IPS-20b (cell line): ENCODE measurements around the gene RNGTT.
A peak's percentile ranks its signal among the peaks of the same experiment; 100 is the strongest.
"Not testable (repeated sequence)": the region's sequence is repeated elsewhere in the genome, so short reads cannot be mapped to it uniquely, and the experiment has no call there.

ENCODE experiments used
- H3K27ac ChIP-seq: one replicate; pipeline ENCODE4 v1.5.1; 2013; ENCODE audit warnings: low read length
- H3K27me3 ChIP-seq: 2 replicates; pipeline ENCODE4 v1.6.1; 2013; ENCODE audit warnings: mild to moderate bottlenecking, low read length, inconsistent platforms; ENCODE audit not compliant: insufficient read depth
- H3K36me3 ChIP-seq: 2 replicates; pipeline ENCODE4 v1.6.1; 2013; ENCODE audit warnings: low read depth, mild to moderate bottlenecking, inconsistent platforms, low read length, moderate library complexity; ENCODE audit not compliant: insufficient read depth
- H3K4me1 ChIP-seq: 2 replicates; pipeline ENCODE4 v1.6.1; 2013; ENCODE audit warnings: mild to moderate bottlenecking, control low read depth, inconsistent platforms, low read length, moderate library complexity; ENCODE audit not compliant: insufficient read depth
- H3K4me3 ChIP-seq: 2 replicates; pipeline ENCODE4 v1.5.1; 2013; ENCODE audit warnings: mild to moderate bottlenecking, low read length, inconsistent platforms
- H3K9ac ChIP-seq: 2 replicates; pipeline ENCODE4 v1.6.1; 2013; ENCODE audit warnings: low read depth, mild to moderate bottlenecking, inconsistent platforms, low read length, moderate library complexity
- H3K9me3 ChIP-seq: 2 replicates; pipeline ENCODE4 v1.6.1; 2013; ENCODE audit warnings: mild to moderate bottlenecking, low read depth, low read length, inconsistent platforms; ENCODE audit not compliant: insufficient read depth

Gene RNGTT

DNA sequence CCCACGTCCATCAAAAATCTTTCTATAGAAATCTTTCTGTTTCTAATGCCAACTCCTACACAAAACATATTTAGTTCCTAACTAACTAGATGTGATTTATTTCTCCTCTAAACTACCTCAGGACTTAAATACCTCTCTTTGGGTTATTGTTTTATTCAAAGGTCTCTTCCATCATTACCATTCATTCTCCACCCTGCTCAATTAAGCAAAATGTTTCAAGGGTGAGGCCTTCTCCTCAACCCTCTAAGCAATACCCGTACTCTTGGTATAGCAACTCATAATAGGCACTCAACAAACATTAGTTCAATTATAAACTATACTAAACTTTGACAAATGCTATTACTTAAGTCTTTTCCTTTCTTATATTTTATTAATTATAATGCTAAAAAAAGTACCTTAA lies 111.4 kb downstream of the RNGTT start:
- Histone ChIP-seq H3K36me3 (no peaks in the 10 kb centered on the region), H3K4me3 (no peak overlapping the region), H3K9me3 (no peaks in the 10 kb centered on the region), H3K9ac (no peak overlapping the region), H3K27me3 (no peaks in the 10 kb centered on the region), H3K4me1 (no peaks in the 10 kb centered on the region), H3K27ac (no peak overlapping the region)

DNA sequence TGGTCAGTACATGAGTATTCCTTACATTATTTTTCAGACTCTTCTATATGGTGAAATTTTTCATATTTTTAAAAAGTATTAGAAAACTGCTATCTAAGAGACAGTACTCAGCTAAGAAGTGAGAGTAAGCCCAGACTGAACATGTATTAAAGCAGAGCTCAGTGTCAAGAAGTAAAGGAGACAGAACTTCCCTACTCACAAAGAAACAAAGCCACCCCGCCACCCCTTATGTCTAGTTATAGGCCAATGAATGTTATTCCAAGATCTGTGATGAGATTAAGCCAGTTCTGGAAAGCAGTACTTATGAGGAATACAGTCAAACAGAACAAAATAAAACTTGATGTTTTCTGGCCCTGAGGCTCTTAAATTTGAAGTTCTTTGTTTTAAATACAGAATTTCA lies 114.5 kb downstream of the RNGTT start:
- no peaks in the 10 kb centered on the region for H3K9me3 ChIP-seq
- no peaks in the 10 kb centered on the region for H3K4me1 ChIP-seq
- H3K4me3 ChIP-seq, result no peak overlapping the region
- no peaks in the 10 kb centered on the region for H3K27me3 ChIP-seq
- no peak overlapping the region for H3K27ac ChIP-seq
- H3K9ac ChIP-seq, result no peak overlapping the region
- peaks cover 6% of the 10 kb centered on the region; the same call in 1 of the 2 replicates for H3K36me3 ChIP-seq

DNA sequence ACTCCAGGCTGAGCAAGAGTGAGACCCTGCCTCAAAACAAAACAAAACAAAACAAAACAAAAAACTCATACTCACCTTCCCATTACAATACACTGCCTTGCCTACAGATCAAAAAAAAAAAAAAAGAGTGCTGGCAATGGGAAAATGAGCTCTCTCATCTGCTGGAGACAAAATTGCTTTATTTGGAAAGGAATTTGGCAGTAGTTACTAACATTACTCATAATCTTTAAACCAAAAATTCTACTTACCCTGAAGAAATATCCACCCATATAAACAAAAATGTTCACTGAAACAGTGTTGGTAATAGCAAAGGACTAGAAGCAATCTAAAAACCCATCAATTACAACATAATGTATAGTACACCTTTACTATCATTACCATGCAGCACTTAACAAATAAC lies 120.4 kb downstream of the RNGTT start:
- Histone ChIP-seq H3K4me1 (no peaks in the 10 kb centered on the region), H3K27me3 (no peaks in the 10 kb centered on the region), H3K9ac (no peak overlapping the region), H3K4me3 (no peak overlapping the region), H3K36me3 (peaks cover 11% of the 10 kb centered on the region; the same call in 1 of the 2 replicates), H3K27ac (no peak overlapping the region), H3K9me3 (no peaks in the 10 kb centered on the region)

DNA sequence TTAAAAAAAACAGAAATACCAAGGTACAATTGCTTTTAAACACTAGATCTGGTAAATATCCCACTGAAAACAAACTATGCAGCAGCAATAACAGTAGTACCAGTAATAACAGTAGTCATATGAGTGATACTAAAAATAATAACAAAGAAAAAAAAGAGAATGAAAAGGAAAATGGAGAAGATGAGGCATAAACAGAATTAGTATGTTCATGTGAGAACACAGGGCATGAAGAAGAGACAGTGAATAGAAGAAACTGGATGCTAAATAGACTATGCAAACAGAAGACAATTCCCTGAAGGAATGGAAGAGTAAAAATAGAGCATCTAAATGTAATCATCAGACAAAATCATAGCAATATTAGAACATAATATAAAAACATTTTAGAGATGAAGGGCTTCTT lies 121.1 kb downstream of the RNGTT start:
- peaks cover 11% of the 10 kb centered on the region; the same call in 1 of the 2 replicates for H3K36me3 ChIP-seq
- H3K27ac ChIP-seq, result no peak overlapping the region
- H3K4me1 ChIP-seq, result no peaks in the 10 kb centered on the region
- H3K9ac ChIP-seq, result no peak overlapping the region
- no peaks in the 10 kb centered on the region for H3K9me3 ChIP-seq
- no peak overlapping the region for H3K4me3 ChIP-seq
- H3K27me3 ChIP-seq, result no peaks in the 10 kb centered on the region

DNA sequence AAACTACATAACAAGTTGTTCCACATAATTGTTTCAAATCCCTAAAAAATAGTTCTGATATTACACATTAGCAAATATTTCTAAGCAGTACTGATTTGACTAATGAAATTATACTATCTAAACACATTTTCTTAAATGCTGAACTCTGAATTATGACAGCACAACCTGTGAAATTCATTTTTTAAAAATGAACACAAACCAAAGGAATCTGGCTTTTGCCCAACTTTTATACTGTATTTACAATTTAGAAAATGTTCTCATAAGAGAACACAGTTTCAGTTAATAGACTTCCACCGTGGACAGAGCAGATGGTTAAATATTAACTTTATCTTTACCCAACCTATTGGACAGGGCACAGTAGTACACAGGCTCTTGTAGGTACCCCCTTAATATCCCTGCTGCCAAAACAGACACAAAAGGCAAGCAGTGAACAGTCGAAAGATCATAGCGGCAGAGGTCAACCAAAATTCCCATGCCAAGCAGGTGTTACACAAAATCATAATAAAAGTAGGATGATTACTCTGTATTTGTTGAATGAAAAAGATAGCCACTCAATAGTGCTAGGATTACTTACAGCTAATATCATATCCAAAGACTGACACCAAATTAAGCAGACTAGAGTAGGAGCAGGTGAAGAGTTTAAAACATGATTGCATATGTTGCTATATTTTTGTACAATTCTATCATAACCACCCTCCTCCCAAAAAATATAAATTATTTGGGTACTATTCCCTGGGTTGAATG lies 122.5 kb downstream of the RNGTT start:
- Histone ChIP-seq H3K27me3 (no peaks in the 10 kb centered on the region), H3K9me3 (no peaks in the 10 kb centered on the region), H3K27ac (no peak overlapping the region), H3K9ac (no peak overlapping the region), H3K4me1 (no peaks in the 10 kb centered on the region), H3K36me3 (peaks cover 11% of the 10 kb centered on the region; the same call in 1 of the 2 replicates), H3K4me3 (no peak overlapping the region)

DNA sequence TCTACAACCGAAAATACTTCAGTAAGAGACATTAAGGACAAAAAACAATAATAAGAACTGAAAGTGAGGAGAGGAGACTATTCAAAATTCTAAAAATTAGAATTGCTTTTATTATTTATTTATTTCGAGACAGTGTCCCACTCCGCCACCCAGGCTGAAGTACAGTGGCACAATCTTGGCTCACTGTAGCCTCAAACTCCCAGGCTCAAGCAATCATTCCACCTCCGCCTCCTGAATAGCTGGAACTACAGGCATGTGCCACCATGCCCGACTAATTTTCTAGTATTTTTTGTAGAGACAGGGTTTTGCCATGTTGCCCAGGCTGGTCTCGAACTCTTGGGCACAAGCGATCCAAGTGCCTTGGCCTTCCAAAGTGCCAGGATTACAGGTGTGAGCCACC lies 123.1 kb downstream of the RNGTT start:
- Histone ChIP-seq H3K36me3 (peaks cover 11% of the 10 kb centered on the region; the same call in 1 of the 2 replicates), H3K27ac (no peak overlapping the region), H3K9ac (no peak overlapping the region), H3K4me3 (no peak overlapping the region), H3K27me3 (no peaks in the 10 kb centered on the region), H3K4me1 (no peaks in the 10 kb centered on the region), H3K9me3 (no peaks in the 10 kb centered on the region)

DNA sequence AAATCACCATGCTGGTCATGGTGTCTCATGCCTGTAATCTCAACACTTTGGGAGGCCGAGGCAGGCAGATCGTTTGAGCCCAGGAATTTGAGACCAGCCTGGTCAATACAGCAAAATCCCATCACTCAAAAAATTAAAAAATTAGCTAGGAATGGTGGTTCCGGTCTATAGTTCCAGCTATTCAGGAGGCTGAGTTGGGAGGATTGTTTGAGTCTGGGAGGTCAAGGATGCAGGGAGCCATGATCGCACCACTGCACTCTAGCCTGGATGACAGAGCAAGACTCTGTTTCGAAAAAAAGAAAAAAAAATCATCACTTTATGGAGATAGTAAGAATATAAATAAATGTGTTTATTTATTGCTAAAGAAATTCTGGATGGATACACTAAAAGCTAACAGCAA lies 124.1 kb downstream of the RNGTT start:
- Histone ChIP-seq H3K4me3 (no peak overlapping the region), H3K9ac (no peak overlapping the region), H3K36me3 (peaks cover 11% of the 10 kb centered on the region), H3K4me1 (no peaks in the 10 kb centered on the region), H3K9me3 (peaks cover 5% of the 10 kb centered on the region; the same call in 1 of the 2 replicates), H3K27ac (no peak overlapping the region), H3K27me3 (no peaks in the 10 kb centered on the region)

DNA sequence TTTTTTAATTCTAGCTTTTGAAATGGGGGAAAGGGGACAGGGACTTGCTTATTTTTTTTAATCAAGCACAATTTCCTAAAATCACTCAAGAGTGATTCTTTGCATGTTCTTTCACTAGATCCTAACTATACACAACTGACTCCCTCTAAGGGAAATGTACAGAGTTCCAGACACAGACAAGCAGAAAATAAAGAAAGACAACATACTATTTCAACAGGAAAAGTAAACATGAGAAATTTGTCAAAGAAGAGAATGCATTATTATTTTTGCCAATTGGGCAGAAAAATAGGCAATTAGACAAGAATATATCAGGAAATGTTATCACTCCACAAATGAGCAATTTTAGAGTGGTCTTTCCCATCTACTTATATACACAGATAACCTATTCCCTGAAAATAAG lies 128.2 kb downstream of the RNGTT start:
- Histone ChIP-seq H3K9me3 (peaks cover 8% of the 10 kb centered on the region; the same call in 1 of the 2 replicates), H3K9ac (no peak overlapping the region), H3K27ac (no peak overlapping the region), H3K36me3 (peaks cover 5% of the 10 kb centered on the region; the same call in 1 of the 2 replicates), H3K27me3 (no peaks in the 10 kb centered on the region), H3K4me1 (no peaks in the 10 kb centered on the region), H3K4me3 (no peak overlapping the region)

DNA sequence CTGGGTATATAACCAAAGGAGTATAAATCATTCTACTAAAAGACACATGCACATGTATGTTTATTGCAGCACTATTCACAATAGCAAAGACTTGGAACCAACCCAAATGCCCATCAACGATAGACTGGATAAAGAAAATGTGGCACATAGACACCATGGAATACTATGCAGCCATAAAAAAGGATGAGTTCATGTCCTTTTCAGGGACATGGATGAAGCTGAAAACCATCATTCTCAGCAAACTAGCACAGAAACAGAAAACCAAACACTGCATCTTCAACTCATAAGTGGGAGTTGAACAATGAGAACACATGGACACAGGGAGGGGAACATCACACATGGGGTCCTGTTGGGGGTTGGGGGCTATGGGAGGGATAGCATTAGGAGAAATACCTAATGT lies 130.3 kb downstream of the RNGTT start:
- H3K27me3 ChIP-seq, H3K36me3 ChIP-seq, H3K9ac ChIP-seq, H3K27ac ChIP-seq, H3K4me3 ChIP-seq, H3K9me3 ChIP-seq, H3K4me1 ChIP-seq: not testable (repeated sequence)

DNA sequence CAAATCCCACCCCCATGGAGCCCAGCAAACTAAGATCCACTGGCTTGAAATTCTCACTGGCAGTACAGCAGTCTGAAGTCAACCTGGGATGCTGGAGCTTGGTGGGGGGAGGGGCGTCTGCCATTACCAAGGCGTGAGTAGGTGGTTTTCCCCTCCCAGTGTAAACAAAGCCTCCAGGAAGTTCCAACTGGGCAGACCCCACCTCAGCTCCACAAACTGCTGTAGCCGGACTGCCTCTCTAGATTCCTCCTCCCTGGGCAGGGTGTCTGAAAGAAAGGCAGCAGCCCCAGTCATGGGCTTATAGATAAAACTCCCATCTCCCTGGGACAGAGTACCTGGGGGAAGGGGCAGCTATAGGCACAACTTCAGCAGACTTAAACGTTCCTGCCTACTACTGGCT lies 135.8 kb downstream of the RNGTT start:
- H3K9me3 ChIP-seq, H3K4me1 ChIP-seq, H3K36me3 ChIP-seq, H3K27me3 ChIP-seq: not testable (repeated sequence)
- H3K9ac ChIP-seq, result peak overlapping the region; percentile 59; the same call in 1 of the 2 replicates
- peak overlapping the region; percentile 38; the same call in 1 of the 2 replicates for H3K4me3 ChIP-seq
- peak overlapping the region; percentile 47 for H3K27ac ChIP-seq

DNA sequence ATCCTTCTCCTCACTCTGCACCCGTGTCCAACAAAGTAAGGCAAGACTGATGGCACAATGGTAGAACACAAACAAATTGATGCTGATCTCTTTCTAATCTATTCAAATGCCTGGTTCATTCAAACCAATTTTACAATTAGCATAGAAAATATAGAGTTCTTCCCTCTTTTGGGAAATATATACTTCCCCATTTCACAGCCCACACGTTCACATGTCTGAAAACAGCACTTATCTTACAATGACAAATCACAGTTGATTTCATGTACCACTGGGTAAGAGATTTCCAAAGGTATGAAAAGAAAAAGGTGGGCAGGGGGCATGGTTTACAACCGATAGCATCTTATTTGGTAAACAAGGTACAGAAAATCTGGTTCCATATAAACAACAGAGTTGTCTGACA lies 137.6 kb downstream of the RNGTT start:
- H3K4me3 ChIP-seq, result no peak overlapping the region
- H3K36me3 ChIP-seq, result no peaks in the 10 kb centered on the region
- peaks cover 6% of the 10 kb centered on the region for H3K4me1 ChIP-seq
- no peak overlapping the region for H3K27ac ChIP-seq
- H3K9me3 ChIP-seq, result no peaks in the 10 kb centered on the region
- no peak overlapping the region for H3K9ac ChIP-seq
- no peaks in the 10 kb centered on the region for H3K27me3 ChIP-seq

DNA sequence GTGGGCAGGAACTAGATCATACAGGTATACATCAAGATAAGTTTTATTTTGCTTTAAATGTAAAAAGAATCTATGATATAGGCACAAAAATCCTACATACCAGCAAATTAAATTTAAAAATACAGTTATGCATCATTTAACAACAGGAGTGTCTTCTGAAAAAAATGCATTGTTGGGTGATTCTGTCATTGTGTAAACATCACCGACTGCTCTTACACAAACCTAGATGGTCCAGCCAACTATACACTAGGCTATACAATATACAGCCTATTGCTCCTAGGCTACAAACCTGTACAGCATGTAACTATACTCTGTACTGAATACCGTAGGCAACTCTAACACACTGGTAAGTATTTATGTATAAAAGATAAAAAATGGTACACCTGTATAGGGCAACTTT lies 139.4 kb downstream of the RNGTT start:
- no peaks in the 10 kb centered on the region for H3K9me3 ChIP-seq
- no peak overlapping the region for H3K27ac ChIP-seq
- H3K9ac ChIP-seq, result no peak overlapping the region
- H3K36me3 ChIP-seq, result no peaks in the 10 kb centered on the region
- no peaks in the 10 kb centered on the region for H3K27me3 ChIP-seq
- peaks cover 6% of the 10 kb centered on the region for H3K4me1 ChIP-seq
- no peak overlapping the region for H3K4me3 ChIP-seq
